DMS53 treated with DMSO at 0.1 percent for 48 hours (cell line): ENCODE data around the gene OR4K5.
"Not testable (repeated sequence)": the region's sequence is repeated elsewhere in the genome, so short reads cannot be mapped to it uniquely, and the experiment has no call there.

Source experiments
- DNase-seq: peaks from one replicate; lab custom pipeline; 2025; ENCODE audit not compliant: unreplicated experiment; lab: John Stamatoyannopoulos, UW

The OR4K5 gene, protein sequence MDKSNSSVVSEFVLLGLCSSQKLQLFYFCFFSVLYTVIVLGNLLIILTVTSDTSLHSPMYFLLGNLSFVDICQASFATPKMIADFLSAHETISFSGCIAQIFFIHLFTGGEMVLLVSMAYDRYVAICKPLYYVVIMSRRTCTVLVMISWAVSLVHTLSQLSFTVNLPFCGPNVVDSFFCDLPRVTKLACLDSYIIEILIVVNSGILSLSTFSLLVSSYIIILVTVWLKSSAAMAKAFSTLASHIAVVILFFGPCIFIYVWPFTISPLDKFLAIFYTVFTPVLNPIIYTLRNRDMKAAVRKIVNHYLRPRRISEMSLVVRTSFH

DNA sequence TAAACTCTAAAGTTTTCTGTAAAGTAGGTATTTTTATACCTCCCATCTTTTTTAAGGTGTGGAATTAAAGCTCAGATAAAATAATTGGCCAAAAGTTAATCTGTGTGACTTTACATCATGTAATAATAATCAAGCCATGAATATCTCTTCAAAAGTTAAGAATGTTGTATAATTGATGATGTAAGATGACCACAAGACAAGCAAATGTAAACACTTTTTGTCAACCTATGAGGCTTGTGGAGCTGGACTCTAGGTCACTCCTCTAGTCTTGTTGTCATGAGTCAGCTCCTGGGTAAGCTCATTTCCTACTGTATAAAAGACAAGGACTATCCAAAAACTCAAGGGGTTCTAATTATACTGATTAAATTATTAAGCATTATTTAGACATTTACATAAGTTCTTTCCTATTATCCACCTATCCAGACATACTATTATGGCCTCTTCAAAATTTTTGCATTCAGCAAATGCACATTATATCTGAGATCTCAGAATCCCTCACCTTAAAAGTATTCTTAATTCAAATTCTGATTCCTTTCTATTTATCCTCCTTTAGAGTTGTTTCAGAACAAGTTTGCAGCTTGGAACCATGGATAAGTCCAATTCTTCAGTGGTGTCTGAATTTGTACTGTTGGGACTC lies at the start of gene OR4K5:
Gene OR4K5, plus strand, starts transcription at position 587 of the 637 bp plus-strand sequence. Its CDS starts 0 bp downstream, at position 587.
- DNase-seq, result no peak

GRCh38 chr14:19873178-19873577 lies 47.2 kb upstream of the OR4K5 start:
- DNase-seq, result no peak

GRCh38 chr14:19874842-19875241 lies 45.6 kb upstream of the OR4K5 start, which contains the start of gene OR4K2:
OR4K2 (plus strand) TSS chr14:19875142; CDS start chr14:19876268, 1,126 bp downstream.
- no peak for DNase-seq

GRCh38 chr14:19878029-19878642 lies 42.3 kb upstream of the OR4K5 start:
- no peak for DNase-seq

GRCh38 chr14:19895282-19895681 lies 25.1 kb upstream of the OR4K5 start:
- DNase-seq, result no peak

GRCh38 chr14:19900999-19901398 lies 19.4 kb upstream of the OR4K5 start:
- DNase-seq, result no peak

DNA sequence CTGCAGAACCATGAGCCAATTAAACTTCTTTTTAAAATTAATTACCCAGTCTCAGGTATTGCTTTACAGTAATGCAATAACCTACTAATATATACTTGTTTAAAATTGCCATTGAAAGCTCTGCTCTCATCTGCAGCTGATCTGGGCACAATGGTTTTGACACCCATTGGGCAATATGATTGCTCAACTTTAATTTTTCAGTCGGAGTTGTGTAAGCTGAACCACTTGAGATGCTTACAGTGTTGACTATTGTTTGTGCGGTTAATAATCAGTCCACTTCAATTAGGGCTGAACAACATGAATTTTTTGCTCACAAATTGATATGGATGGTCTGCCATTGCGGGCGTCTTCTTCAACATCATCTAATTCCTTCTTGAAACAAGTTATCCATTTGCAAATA lies 18.0 kb upstream of the OR4K5 start:
- no peak for DNase-seq

DNA sequence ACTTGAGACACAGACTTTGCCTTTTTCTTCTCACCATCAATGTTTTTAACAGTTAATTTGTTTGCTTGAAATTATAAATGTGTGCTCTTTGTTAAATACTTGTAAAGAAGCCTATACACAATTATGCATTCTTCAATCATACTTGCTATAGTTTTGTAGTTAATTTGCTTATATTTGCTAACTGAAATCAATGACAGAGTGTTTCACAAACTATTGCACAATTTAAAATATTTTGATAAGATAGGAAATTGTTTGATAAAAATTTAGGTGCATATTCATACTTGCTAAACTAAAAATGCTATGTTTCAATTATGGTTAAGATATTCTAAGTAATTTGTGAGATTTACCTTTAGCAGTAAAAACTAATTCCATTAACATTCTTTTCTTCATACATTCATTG lies 13.7 kb upstream of the OR4K5 start:
- DNase-seq, result no peak

DNA sequence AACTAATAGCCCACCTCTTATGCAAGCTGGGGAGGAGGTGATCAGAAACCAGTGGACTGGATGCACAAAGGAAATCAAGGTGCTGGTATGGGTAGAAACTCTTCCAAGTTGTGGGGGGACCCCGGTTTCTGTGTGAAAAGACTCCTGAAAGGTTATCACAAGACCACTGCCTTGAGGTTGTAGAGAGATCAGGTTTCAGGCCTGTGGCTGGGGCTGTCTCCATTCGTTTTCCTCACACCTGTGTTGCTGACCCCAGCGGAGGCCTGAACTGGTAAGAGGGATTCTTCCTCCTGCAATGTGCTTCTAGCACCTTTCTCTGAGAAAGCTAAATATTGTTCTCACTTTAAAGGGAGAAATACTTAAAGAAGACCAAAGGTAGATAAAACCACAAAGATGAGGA lies 9.3 kb upstream of the OR4K5 start:
- no peak for DNase-seq

- no peak for DNase-seq
These were observed 3.2 kb upstream of the OR4K5 start for GRCh38 chr14:19917243-19917642.

DNA sequence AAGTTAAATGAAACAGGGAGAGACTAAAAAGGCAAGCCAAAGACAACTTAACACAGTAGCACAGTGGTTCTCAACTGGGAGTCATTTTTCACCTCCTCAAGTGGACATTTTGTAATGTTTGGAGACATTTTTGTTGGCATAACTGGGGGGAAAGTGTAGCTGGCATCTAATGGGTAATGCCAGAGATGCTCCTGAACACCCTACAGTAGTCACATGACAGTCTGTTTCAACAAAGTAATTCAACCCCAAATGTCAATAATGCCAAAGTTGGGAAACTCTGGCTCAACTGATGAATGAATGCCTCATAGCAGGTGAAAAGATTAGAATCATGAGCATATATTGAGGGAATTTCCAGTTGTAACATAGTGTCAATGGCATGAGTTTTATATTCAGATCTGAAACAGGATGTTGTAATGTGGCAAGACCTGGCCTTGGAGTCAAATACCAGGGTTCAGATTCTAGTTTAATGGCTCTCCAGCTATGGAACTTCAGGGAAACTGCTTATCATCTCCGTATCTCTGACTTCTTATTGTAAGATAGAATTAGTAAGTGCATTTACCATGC lies 2.4 kb upstream of the OR4K5 start:
- DNase-seq, result no peak

GRCh38 chr14:19918553-19919264 lies 1.7 kb upstream of the OR4K5 start:
- no peak for DNase-seq

- no peak for DNase-seq
These were observed 10.2 kb downstream of the OR4K5 start, which contains the start of gene OR4K1 for GRCh38 chr14:19930617-19931016. OR4K1 (plus strand) TSS chr14:19930917; CDS start chr14:19935667, 4,750 bp downstream.

- no peak for DNase-seq
These were observed 21.3 kb downstream of the OR4K5 start for GRCh38 chr14:19941668-19942067.

DNA sequence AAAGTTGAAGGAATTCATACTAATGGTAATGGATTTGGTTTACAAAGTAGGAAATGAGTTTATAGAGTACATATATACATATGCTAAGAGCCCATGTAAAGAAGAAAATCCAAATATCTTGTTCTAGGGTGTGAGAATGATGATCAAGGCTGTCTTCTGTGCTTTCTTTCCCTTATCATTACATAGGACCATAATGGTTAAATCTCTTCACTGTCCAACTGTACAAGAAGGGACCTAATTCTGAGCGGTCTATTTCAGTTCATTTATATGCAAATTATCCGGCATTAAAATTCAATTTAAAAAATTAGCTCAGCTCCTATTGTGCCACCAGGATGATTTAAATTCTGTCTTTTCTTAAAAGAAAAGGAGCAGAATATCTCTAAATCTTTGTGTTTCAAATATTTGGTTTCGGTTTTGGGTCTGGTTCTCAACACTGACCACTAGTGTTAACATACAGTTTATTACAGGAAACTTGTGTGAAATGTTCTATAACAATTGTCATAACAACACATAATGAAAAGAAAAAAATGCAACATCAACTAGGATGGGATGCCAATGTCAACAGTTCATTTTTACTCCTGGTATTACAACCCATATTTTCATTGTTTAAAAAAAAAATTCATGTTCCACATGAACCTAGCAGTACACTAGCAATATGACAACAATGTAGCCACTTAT lies 27.1 kb downstream of the OR4K5 start:
- no peak for DNase-seq

DNA sequence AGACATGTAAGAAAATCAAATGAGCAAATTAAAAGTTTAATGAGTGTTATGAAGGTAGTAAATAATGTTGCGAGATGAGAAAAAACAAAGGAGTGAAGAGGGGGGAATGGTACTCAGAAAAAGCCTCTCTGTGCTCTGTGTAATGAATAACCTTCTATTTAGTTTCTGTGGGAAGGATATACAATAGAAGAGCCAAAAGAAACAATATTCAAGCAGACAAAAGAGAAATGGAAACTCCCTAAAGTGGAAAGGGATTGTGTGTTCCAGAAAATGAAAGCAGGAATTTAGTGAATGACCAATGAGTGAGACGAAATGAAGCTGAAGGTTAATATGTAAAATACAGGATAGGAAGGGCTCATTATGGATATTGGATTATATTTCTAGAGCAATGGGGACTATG lies 28.8 kb downstream of the OR4K5 start:
- no peak for DNase-seq

DNA sequence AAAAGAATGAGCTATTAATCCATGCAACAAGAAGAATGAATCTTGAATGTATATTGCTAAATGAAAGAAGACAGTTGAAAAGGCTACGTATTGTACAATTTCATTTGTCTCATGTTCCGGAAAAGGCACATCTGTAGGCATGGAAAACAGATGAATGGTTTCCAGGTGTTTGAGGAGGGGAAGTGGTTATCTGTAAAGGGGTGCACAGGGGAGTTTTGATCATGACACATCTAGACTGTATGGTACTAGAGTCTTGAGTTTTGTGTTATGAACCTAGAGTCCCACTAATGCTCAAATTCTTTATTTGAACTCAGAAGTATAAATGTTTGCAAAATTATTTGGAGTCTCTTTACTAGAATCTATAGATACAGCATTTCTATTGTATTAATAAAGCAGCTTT lies 49.3 kb downstream of the OR4K5 start:
- DNase-seq, result not testable (repeated sequence)
